ENCODE measurements around the gene SERTAD2.

- TF ChIP-seq CTCF (IDR thresholded peaks at IDR 0.05; ENCODE audit: extremely low read depth in 1 of 2, insufficient read depth in 1 of 2, low read depth in 1 of 2, low read length in 2 of 2) (no peak), POLR2A (IDR thresholded peaks at IDR 0.05; ENCODE audit: low read depth, low read length) (no peak), EZH2 (IDR thresholded peaks at IDR 0.05; ENCODE audit: borderline replicate concordance, low read depth, low read length, severe bottlenecking) (no peak), POLR2AphosphoS5 (IDR thresholded peaks at IDR 0.05; ENCODE audit: insufficient read depth, low read depth, low read length) (no peak), JUN (IDR thresholded peaks at IDR 0.05; ENCODE audit: borderline replicate concordance, insufficient read depth, insufficient read length, low read depth) (no peak), MYC (IDR thresholded peaks at IDR 0.05; ENCODE audit: low read depth, low read length) (no peak), FOS (IDR thresholded peaks at IDR 0.05; ENCODE audit: borderline replicate concordance, insufficient read depth, low read length) (no peak), GATA2 (IDR thresholded peaks at IDR 0.05; ENCODE audit: insufficient read depth, insufficient read length, low read depth, low read length) (no peak)
- TF ChIP-seq, protein P1, sequence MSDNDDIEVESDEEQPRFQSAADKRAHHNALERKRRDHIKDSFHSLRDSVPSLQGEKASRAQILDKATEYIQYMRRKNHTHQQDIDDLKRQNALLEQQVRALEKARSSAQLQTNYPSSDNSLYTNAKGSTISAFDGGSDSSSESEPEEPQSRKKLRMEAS (IDR thresholded peaks at IDR 0.05; ENCODE audit: insufficient read depth, insufficient read length): no peak
Measured at GRCh38 chr2:64615192-64615763, 38.4 kb downstream of the SERTAD2 start.

Data from endothelial cell of umbilical vein (primary cell).